HG02981 (cell line): ENCODE measurements around the gene PDXK.

Experiments used
- ATAC-seq: cut with Tn5 transposase; IDR thresholded peaks from one replicate; pipeline ENCODE4 v1.9.1; 2021; ENCODE audit warnings: mild to moderate bottlenecking, moderate library complexity; ENCODE audit not compliant: unreplicated experiment

Gene PDXK

GRCh38 chr21:43801006-43801783 lies 82.3 kb downstream of the PDXK start:
- ATAC-seq: no peak

- no peak for ATAC-seq
Observed at GRCh38 chr21:43802713-43803313, 83.9 kb downstream of the PDXK start.

GRCh38 chr21:43803558-43804300 lies 84.8 kb downstream of the PDXK start:
- ATAC-seq: no peak

- ATAC-seq: peak; percentile 79
Observed at GRCh38 chr21:43805275-43805800, 86.4 kb downstream of the PDXK start.

- no peak for ATAC-seq
Observed at GRCh38 chr21:43806017-43806710, 87.2 kb downstream of the PDXK start.

- no peak for ATAC-seq
Observed at GRCh38 chr21:43808367-43808766, 89.4 kb downstream of the PDXK start.

- no peak for ATAC-seq
Observed at GRCh38 chr21:43808832-43809251, 89.9 kb downstream of the PDXK start.

- ATAC-seq: no peak
Observed at GRCh38 chr21:43809346-43809799, 90.4 kb downstream of the PDXK start.

GRCh38 chr21:43809853-43810504 lies 91.0 kb downstream of the PDXK start:
- no peak for ATAC-seq

GRCh38 chr21:43810505-43811261 lies 91.8 kb downstream of the PDXK start:
- peak; percentile 70 for ATAC-seq

GRCh38 chr21:43811262-43812105 lies 92.6 kb downstream of the PDXK start:
- ATAC-seq: no peak
